PC-3 (cell line): ENCODE results near the gene ARID4A.

Experiments used
- EZH2 ChIP-seq: fragments of 300-600 bp; sonication (generic); IDR thresholded peaks from one replicate; pipeline ENCODE4 v1.6.1; 2017; ENCODE audit warnings: antibody characterized with exemption, mild to moderate bottlenecking, low read length; ENCODE audit not compliant: unreplicated experiment
- TF ChIP-seq, protein P1 (sequence below): fragments of 300-600 bp; sonication (generic); conservative IDR thresholded peaks from 2 replicates; pipeline ENCODE4 v1.5.1; 2017; ENCODE audit warnings: antibody characterized with exemption, low read depth, mild to moderate bottlenecking, low read length

DNA sequence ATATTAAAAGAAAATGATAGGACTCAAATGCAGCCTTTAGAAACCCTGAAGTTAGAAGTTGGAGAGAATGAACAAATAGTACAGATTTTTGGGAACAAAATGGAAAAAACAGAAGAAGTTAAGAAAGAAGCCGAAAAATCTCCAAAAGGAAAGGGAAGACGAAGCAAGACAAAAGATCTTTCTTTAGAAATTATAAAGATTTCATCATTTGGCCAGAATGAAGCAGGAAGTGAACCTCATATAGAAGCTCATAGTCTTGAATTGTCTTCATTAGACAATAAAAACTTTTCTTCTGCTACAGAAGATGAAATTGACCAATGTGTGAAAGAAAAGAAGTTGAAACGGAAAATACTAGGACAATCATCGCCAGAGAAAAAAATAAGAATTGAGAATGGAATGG lies 66.0 kb downstream of the ARID4A start:
- TF ChIP-seq, protein P1, sequence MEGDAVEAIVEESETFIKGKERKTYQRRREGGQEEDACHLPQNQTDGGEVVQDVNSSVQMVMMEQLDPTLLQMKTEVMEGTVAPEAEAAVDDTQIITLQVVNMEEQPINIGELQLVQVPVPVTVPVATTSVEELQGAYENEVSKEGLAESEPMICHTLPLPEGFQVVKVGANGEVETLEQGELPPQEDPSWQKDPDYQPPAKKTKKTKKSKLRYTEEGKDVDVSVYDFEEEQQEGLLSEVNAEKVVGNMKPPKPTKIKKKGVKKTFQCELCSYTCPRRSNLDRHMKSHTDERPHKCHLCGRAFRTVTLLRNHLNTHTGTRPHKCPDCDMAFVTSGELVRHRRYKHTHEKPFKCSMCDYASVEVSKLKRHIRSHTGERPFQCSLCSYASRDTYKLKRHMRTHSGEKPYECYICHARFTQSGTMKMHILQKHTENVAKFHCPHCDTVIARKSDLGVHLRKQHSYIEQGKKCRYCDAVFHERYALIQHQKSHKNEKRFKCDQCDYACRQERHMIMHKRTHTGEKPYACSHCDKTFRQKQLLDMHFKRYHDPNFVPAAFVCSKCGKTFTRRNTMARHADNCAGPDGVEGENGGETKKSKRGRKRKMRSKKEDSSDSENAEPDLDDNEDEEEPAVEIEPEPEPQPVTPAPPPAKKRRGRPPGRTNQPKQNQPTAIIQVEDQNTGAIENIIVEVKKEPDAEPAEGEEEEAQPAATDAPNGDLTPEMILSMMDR, result no peak
- no peak for TF ChIP-seq EZH2
